ENCODE measurements around the gene ANKHD1.

DNA sequence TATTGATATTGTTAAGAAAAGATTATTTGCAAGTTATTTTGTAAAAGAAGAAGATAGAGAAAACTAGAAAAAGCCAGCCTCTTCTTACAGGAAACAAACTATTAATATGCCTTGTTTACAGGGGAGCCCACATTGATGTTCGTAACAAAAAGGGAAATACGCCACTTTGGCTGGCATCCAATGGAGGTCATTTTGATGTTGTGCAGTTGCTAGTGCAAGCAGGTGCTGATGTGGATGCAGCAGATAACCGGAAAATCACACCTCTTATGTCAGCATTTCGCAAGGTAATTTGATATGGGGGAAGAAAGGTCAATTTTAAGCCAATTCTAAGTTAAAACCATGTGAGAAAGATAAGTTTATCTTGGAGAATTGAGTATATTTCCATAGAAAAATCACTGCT, 108.3 kb downstream of the ANKHD1 start:
- no peak for TF ChIP-seq BCL11A (tag by site-specific recombination; IDR thresholded peaks at IDR 0.05; ENCODE audit: low read depth)
- TF ChIP-seq, protein P1, sequence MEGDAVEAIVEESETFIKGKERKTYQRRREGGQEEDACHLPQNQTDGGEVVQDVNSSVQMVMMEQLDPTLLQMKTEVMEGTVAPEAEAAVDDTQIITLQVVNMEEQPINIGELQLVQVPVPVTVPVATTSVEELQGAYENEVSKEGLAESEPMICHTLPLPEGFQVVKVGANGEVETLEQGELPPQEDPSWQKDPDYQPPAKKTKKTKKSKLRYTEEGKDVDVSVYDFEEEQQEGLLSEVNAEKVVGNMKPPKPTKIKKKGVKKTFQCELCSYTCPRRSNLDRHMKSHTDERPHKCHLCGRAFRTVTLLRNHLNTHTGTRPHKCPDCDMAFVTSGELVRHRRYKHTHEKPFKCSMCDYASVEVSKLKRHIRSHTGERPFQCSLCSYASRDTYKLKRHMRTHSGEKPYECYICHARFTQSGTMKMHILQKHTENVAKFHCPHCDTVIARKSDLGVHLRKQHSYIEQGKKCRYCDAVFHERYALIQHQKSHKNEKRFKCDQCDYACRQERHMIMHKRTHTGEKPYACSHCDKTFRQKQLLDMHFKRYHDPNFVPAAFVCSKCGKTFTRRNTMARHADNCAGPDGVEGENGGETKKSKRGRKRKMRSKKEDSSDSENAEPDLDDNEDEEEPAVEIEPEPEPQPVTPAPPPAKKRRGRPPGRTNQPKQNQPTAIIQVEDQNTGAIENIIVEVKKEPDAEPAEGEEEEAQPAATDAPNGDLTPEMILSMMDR (tag by site-specific recombination; IDR thresholded peaks at IDR 0.05) = no peak
- TF ChIP-seq ZNF76 (tag by site-specific recombination; IDR thresholded peaks at IDR 0.05; ENCODE audit: borderline replicate concordance, low read depth) = no peak
- TF ChIP-seq TRIM28 (IDR thresholded peaks at IDR 0.05; ENCODE audit: borderline replicate concordance, low read length) = no peak
- no peak for TF ChIP-seq SP2 (tag by site-specific recombination; IDR thresholded peaks at IDR 0.05)
- TF ChIP-seq ZBTB17 (tag by site-specific recombination; IDR thresholded peaks at IDR 0.05) = no peak

Data from HEK293 (cell line).